SK-N-SH treated with all-trans-retinoic acid at 6 μM for 48 hours (cell line): ENCODE measurements around the gene DNASE1L3.

ENCODE experiments used
- ATAC-seq: fragments of 200-7000 bp; cut with Tn5 transposase; 3 replicates; pipeline ENCODE4 v1.9.1; 2020; ENCODE audit warnings: mild to moderate bottlenecking, moderate library complexity
- ARNTL ChIP-seq: fragments of 450-650 bp; formaldehyde crosslinking; IDR thresholded peaks from 2 replicates; pipeline ENCODE4 v1.5.0; 2020; ENCODE audit warnings: low read depth, mild to moderate bottlenecking, moderate library complexity, borderline replicate concordance
- BACH2 ChIP-seq: fragments of 250-450 bp; sonication (Bioruptor Pico); IDR thresholded peaks from 2 replicates; pipeline ENCODE4 v1.9.0; 2021; ENCODE audit warnings: mild to moderate bottlenecking, borderline replicate concordance
- CREB5 ChIP-seq: fragments of 250-450 bp; sonication (Bioruptor Pico); IDR thresholded peaks from 2 replicates; pipeline ENCODE4 v1.5.1; 2020; ENCODE audit warnings: low read depth, mild to moderate bottlenecking, moderate library complexity
- CSDC2 ChIP-seq: fragments of 250-450 bp; sonication (Bioruptor Pico); IDR thresholded peaks from 2 replicates; pipeline ENCODE4 v1.5.0; 2020; ENCODE audit warnings: mild to moderate bottlenecking, moderate library complexity
- CSRNP3 ChIP-seq: fragments of 250-450 bp; sonication (Bioruptor Pico); IDR thresholded peaks from 2 replicates; pipeline ENCODE4 v1.5.1; 2021; ENCODE audit warnings: mild to moderate bottlenecking, moderate library complexity
- ESRRG ChIP-seq: fragments of 250-450 bp; sonication (Bioruptor Pico); IDR thresholded peaks from 2 replicates; pipeline ENCODE4 v1.6.1; 2021; ENCODE audit warnings: mild to moderate bottlenecking
- GLIS3 ChIP-seq: fragments of 250-450 bp; sonication (Bioruptor Pico); IDR thresholded peaks from 2 replicates; pipeline ENCODE4 v1.5.0; 2020; ENCODE audit warnings: mild to moderate bottlenecking, moderate library complexity
- ISL1 ChIP-seq: fragments of 250-450 bp; sonication (Bioruptor Pico); IDR thresholded peaks from 2 replicates; pipeline ENCODE4 v2.1.2; 2022; ENCODE audit warnings: mild to moderate bottlenecking, moderate library complexity
- OSR1 ChIP-seq: fragments of 250-450 bp; sonication (Bioruptor Pico); IDR thresholded peaks from 2 replicates; pipeline ENCODE4 v1.8.0; 2022; ENCODE audit warnings: moderate library complexity, mild to moderate bottlenecking, inconsistent platforms
- PATZ1 ChIP-seq: fragments of 250-450 bp; sonication (Bioruptor Pico); IDR thresholded peaks from 2 replicates; pipeline ENCODE4 v1.8.0; 2020; ENCODE audit warnings: mild to moderate bottlenecking, moderate library complexity, borderline replicate concordance
- POU6F1 ChIP-seq: fragments of 250-450 bp; sonication (Bioruptor Pico); IDR thresholded peaks from 2 replicates; pipeline ENCODE4 v1.8.0; 2021; ENCODE audit warnings: low read depth, mild to moderate bottlenecking, moderate library complexity, borderline replicate concordance
- PPARA ChIP-seq: fragments of 250-450 bp; sonication (Bioruptor Pico); IDR thresholded peaks from 2 replicates; pipeline ENCODE4 v1.5.0; 2020; ENCODE audit warnings: mild to moderate bottlenecking, borderline replicate concordance
- RARB ChIP-seq: fragments of 250-450 bp; sonication (Bioruptor Pico); IDR thresholded peaks from 2 replicates; pipeline ENCODE4 v1.8.0; 2021; ENCODE audit warnings: mild to moderate bottlenecking, moderate library complexity
- SNAI2 ChIP-seq: fragments of 250-450 bp; sonication (Bioruptor Pico); IDR thresholded peaks from 2 replicates; pipeline ENCODE4 v1.5.0; 2020; ENCODE audit warnings: mild to moderate bottlenecking, moderate library complexity
- TCF4 ChIP-seq: fragments of 250-450 bp; sonication (Bioruptor Pico); IDR thresholded peaks from 2 replicates; pipeline ENCODE4 v1.8.0; 2021; ENCODE audit warnings: mild to moderate bottlenecking, moderate library complexity, borderline replicate concordance
- TOX ChIP-seq: fragments of 250-450 bp; sonication (Bioruptor Pico); IDR thresholded peaks from 2 replicates; pipeline ENCODE4 v1.8.0; 2021; ENCODE audit warnings: mild to moderate bottlenecking, moderate library complexity, borderline replicate concordance
- TSHZ2 ChIP-seq: fragments of 250-450 bp; sonication (Bioruptor Pico); IDR thresholded peaks from 2 replicates; pipeline ENCODE4 v1.5.0; 2020; ENCODE audit warnings: mild to moderate bottlenecking, moderate library complexity
- ZC3H10 ChIP-seq: fragments of 250-450 bp; sonication (Bioruptor Pico); IDR thresholded peaks from 2 replicates; pipeline ENCODE4 v1.5.1; 2021; ENCODE audit warnings: mild to moderate bottlenecking, moderate library complexity
- ZFP30 ChIP-seq: fragments of 450-650 bp; formaldehyde crosslinking; IDR thresholded peaks from 2 replicates; pipeline ENCODE4 v1.5.0; 2022; ENCODE audit warnings: mild to moderate bottlenecking, moderate library complexity
- ZNF565 ChIP-seq: fragments of 450-650 bp; formaldehyde crosslinking; conservative IDR thresholded peaks from 2 replicates; pipeline ENCODE4 v1.5.0; 2020; ENCODE audit warnings: low read depth, mild to moderate bottlenecking, moderate library complexity
- ZNF70 ChIP-seq: fragments of 450-650 bp; formaldehyde crosslinking; IDR thresholded peaks from 2 replicates; pipeline ENCODE4 v1.5.0; 2020; ENCODE audit warnings: mild to moderate bottlenecking, moderate library complexity
- ZNF8 ChIP-seq: fragments of 450-650 bp; formaldehyde crosslinking; IDR thresholded peaks from 2 replicates; pipeline ENCODE4 v1.5.0; 2020; ENCODE audit warnings: mild to moderate bottlenecking, moderate library complexity

Gene DNASE1L3

GRCh38 chr3:58200121-58200709 lies 10.6 kb downstream of the DNASE1L3 start:
- ATAC-seq, result no peak
- TF ChIP-seq ZFP30 (no peak), BACH2 (no peak), POU6F1 (CRISPR knock-in tag) (no peak), CSRNP3 (CRISPR knock-in tag) (no peak), CREB5 (CRISPR knock-in tag) (no peak), CSDC2 (no peak), GLIS3 (CRISPR knock-in tag) (no peak), RARB (CRISPR knock-in tag) (no peak), ESRRG (CRISPR knock-in tag) (no peak), OSR1 (CRISPR knock-in tag) (no peak), TSHZ2 (CRISPR knock-in tag) (no peak), ZNF565 (CRISPR knock-in tag) (no peak), TOX (CRISPR knock-in tag) (no peak), ZNF70 (CRISPR knock-in tag) (no peak), ZC3H10 (no peak), ISL1 (no peak), SNAI2 (CRISPR knock-in tag) (no peak), PPARA (no peak), TCF4 (no peak)
- TF ChIP-seq, all 23 proteins: peak for 0

GRCh38 chr3:58198804-58199203 lies 12.0 kb downstream of the DNASE1L3 start:
- TF ChIP-seq PATZ1, result no peak
- no peak for TF ChIP-seq CREB5 (CRISPR knock-in tag)
- no peak for TF ChIP-seq CSDC2
- no peak for TF ChIP-seq TOX (CRISPR knock-in tag)
- no peak for TF ChIP-seq ZNF8
- no peak for TF ChIP-seq TCF4
- TF ChIP-seq GLIS3 (CRISPR knock-in tag), result no peak
- TF ChIP-seq ZC3H10, result no peak

GRCh38 chr3:58198362-58198761 lies 12.4 kb downstream of the DNASE1L3 start:
- TF ChIP-seq ZNF8 (no peak), TCF4 (no peak), ARNTL (no peak), CREB5 (CRISPR knock-in tag) (no peak), ZNF565 (CRISPR knock-in tag) (no peak)
- ATAC-seq, result no peak

More at GRCh38 chr3:58198804-58199203, 12.0 kb downstream of the DNASE1L3 start:
- no peak for ATAC-seq
